Gastrocnemius medialis (tissue), 4 donors: ENCODE measurements around the gene MAP6D1. TPM values are rescaled to one million over a fixed set of nuclear protein-coding genes. Genes with fewer than 3 reads are reported as not detected.
A peak's percentile ranks its signal among the peaks of the same experiment; 100 is the strongest.

ENCODE experiments used
- ATAC-seq, 2 donors: fragments of 150-250 bp; one replicate each; pipeline ENCODE4 v1.9.1; 2016
- DNase-seq, 2 donors: peaks; one replicate each; pipeline ENCODE4 v3.0.0-alpha.2; 2019
- H3K27ac ChIP-seq, 4 donors: fragments of 200-600 bp; sonication (generic); 1 replicate in 1 of 4; 2 replicates in 3 of 4; pipeline ENCODE4 v1.5.1; 2016 to 2018; ENCODE audit warnings: mild to moderate bottlenecking in 2 of 4, moderate library complexity in 1 of 4
- H3K27me3 ChIP-seq, 3 donors: fragments of 200-600 bp; sonication (generic) in 2 of 3; 1 replicate in 1 of 3; 2 replicates in 2 of 3; pipeline versions ENCODE4 v1.5.1 to v1.6.0; 2016 to 2019; ENCODE audit warnings: mild to moderate bottlenecking in 1 of 3, moderate library complexity in 1 of 3
- H3K36me3 ChIP-seq, 2 donors: fragments of 200-600 bp; sonication (generic) in 1 of 2; one replicate each; pipeline ENCODE4 v1.5.1; 2017 to 2018
- H3K4me1 ChIP-seq, 2 donors: fragments of 200-600 bp; sonication (generic) in 1 of 2; one replicate each; pipeline ENCODE4 v1.5.1; 2016 to 2017; ENCODE audit warnings: mild to moderate bottlenecking in 2 of 2
- H3K4me3 ChIP-seq, 4 donors: fragments of 200-600 bp; sonication (generic) in 3 of 4; 1 replicate in 1 of 4; 2 replicates in 3 of 4; pipeline ENCODE4 v1.5.1; 2016 to 2019; ENCODE audit warnings: mild to moderate bottlenecking in 2 of 4
- H3K9me3 ChIP-seq, 3 donors: fragments of 200-600 bp; sonication (generic) in 2 of 3; 1 replicate in 1 of 3; 2 replicates in 2 of 3; pipeline ENCODE4 v1.5.1; 2016 to 2019
- POLR2A ChIP-seq, 2 donors: fragments of 450-650 bp; IDR thresholded peaks; one replicate each; pipeline ENCODE4 v1.6.1; 2017; ENCODE audit warnings: antibody characterized with exemption in 2 of 2, mild to moderate bottlenecking in 2 of 2, moderate library complexity in 2 of 2
- in situ Hi-C, 4 donors: fragments of 200-750 bp; cut with MboI; loops; one replicate each; pipeline versions ENCODE4 v1.15.0 to v1.8.0; 2017; ENCODE audit warnings: low sequenced_read_pairs in 4 of 4
- intact Hi-C: fragments of 100-400 bp; cut with DNase I; formaldehyde crosslinking; loops from one replicate; pipeline ENCODE4 v1.15.1; 2023; ENCODE audit warnings: low total_unique reads
- total RNA-seq, 4 donors: library from RNA; depleted of rRNA; stranded (reverse); fragments of >200 nt; gene quantifications; one replicate each; pipeline versions ENCODE4 v1.1.0 to v1.2.3, GENCODE V29; 2016
- TF ChIP-seq, protein P1 (sequence below), 5 experiments: fragments of 450-650 bp in 3 of 5; fragments of 200-600 bp in 2 of 5; sonication (generic) in 2 of 5; IDR thresholded peaks in 4 of 5; conservative IDR thresholded peaks in 1 of 5; 1 replicate in 4 of 5; 2 replicates in 1 of 5; pipeline ENCODE4 v1.5.1; 2016 to 2019; ENCODE audit warnings: antibody characterized with exemption in 5 of 5, mild to moderate bottlenecking in 3 of 5, moderate library complexity in 3 of 5

Gene MAP6D1
- total RNA-seq, 4 donors from 2014 or later: 2.5 to 13.8 (median 9.7) TPM

DNA sequence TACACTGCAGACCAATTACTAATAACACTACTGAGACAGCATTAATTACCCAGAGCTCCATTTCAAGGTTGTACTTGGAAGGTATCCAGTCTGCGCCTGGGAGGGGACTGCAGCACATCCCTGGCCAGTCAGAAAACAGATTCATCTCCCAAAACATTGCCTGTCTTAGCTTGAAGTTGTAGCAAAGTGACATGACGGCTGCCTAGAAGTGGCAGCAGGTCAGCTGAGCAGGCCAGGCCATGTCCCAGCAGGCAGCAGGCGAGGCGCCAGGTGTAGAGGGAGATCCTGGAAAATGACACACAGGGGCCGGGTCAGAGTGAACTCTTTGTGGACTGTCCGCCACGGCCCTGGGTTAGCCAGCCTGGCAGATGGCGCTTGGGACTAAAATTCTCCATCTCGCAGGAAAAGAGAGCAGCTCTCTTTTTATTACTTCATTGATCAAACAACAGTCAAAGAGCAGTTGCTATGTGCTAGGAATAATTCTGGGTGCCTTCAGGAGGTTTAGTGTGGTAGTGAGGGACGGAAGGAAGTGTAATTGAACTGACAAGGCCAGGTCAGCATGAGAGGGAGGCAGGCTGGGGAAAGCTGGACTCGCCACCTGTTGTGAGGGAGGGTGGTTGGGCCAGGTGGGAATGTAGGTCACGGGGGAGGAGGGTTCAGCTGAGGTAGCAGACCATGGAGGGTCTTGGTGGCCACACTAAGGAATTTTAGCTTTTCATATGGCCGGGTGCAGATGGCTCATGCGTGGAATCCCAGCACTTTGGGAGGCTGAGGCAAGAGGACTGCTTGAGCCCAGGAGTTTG lies 1.3 kb upstream of the MAP6D1 start:
- H3K4me3 ChIP-seq: no peak overlapping the region
- peak; percentile 22 to 71 for DNase-seq
- H3K27ac ChIP-seq: peak overlapping the region; percentile 60 to 75 (median 72)
- H3K4me1 ChIP-seq: peaks cover 23 to 29% of the 10 kb centered on the region in 2 donors
- H3K27me3 ChIP-seq: no peaks in the 10 kb centered on the region
- in situ Hi-C loops: no loop called here
- H3K9me3 ChIP-seq: no peaks in the 10 kb centered on the region
- no peak for TF ChIP-seq POLR2A (IDR thresholded peaks at IDR 0.05)
- TF ChIP-seq, protein P1, sequence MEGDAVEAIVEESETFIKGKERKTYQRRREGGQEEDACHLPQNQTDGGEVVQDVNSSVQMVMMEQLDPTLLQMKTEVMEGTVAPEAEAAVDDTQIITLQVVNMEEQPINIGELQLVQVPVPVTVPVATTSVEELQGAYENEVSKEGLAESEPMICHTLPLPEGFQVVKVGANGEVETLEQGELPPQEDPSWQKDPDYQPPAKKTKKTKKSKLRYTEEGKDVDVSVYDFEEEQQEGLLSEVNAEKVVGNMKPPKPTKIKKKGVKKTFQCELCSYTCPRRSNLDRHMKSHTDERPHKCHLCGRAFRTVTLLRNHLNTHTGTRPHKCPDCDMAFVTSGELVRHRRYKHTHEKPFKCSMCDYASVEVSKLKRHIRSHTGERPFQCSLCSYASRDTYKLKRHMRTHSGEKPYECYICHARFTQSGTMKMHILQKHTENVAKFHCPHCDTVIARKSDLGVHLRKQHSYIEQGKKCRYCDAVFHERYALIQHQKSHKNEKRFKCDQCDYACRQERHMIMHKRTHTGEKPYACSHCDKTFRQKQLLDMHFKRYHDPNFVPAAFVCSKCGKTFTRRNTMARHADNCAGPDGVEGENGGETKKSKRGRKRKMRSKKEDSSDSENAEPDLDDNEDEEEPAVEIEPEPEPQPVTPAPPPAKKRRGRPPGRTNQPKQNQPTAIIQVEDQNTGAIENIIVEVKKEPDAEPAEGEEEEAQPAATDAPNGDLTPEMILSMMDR (IDR thresholded peaks at IDR 0.05 in 4 of 5, conservative IDR thresholded peaks at IDR 0.05 in 1 of 5): no peak
- intact Hi-C loops: loop anchor here (1.0 kb wide), 1 partner anchor 58 kb away; the partner anchor contains the start of gene PARL
- ATAC-seq: peak; percentile 28 to 62
- peaks cover 0 to 14% of the 10 kb centered on the region in 2 donors for H3K36me3 ChIP-seq

DNA sequence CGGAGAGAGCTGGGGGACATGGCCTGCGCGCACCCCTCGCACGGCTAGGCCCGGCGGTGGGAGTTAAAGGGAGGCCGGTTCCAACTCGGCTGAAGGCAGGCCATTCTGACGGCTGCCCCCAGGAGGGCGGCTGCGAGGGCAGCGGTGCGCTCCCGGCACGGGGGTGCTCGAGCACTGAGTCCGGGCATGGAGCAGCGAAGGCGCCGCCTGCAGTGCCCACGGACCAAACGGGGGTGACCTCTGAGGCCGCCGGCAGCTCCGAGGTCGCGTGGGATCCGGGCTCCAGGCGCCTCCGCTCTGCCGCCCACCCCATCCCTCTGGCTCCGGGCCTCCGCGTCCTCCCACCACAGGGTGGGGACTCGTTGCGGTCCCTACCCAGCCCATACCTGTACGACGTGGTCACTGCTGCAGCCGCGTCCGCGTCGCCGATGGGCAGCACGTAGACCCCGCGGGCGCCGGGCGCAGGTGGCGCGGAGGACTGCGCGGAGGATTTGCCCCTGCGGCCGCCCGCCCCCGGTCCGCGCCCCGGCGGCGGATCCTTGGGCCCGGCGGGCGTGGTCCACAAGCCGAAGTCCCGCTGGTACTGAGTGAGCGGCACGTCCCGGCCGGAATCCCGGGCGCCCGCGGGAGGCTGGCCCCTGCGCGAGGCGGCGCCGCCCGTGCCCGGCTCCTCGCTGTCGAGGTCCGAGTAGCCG lies 469 bp downstream of the MAP6D1 start:
- Histone ChIP-seq H3K27me3 (no peaks in the 10 kb centered on the region), H3K4me3 (peak overlapping the region; percentile 52 to 71 (median 62)), H3K36me3 (peaks cover 0 to 4% of the 10 kb centered on the region in 2 donors), H3K9me3 (no peaks in the 10 kb centered on the region), H3K27ac (peak overlapping the region; percentile 57 to 69 (median 68)), H3K4me1 (peaks cover 23 to 29% of the 10 kb centered on the region in 2 donors)
- intact Hi-C loops: no loop called here
- in situ Hi-C loops: no loop called here
- DNase-seq (no peak), ATAC-seq (peak; percentile 25 to 35)
- TF ChIP-seq, protein P1 (IDR thresholded peaks at IDR 0.05 in 4 of 5, conservative IDR thresholded peaks at IDR 0.05 in 1 of 5): no peak
- TF ChIP-seq POLR2A (IDR thresholded peaks at IDR 0.05): no peak

DNA sequence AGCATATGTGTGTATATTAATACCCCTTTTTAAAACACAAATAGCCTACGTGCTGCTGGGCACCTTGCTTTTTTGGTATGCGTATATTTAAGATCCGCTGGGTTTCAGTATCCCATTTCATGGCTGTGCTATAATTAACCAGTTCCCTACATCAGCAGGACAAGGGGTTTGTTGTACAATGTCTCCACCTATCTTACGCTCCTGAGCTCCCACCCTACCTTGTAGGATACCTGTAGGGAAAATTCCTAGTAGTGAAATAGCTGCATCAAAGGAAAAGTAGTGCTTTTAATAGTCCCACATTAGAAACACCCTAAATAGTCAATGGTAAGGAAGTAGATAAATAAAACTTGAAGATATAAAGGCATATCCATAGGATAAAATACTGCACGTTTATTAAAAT lies 1.4 kb downstream of the MAP6D1 start:
- in situ Hi-C loops: no loop called here
- TF ChIP-seq, protein P1 (IDR thresholded peaks at IDR 0.05 in 4 of 5, conservative IDR thresholded peaks at IDR 0.05 in 1 of 5): peak in 1 of 5 experiments; percentile 12
- no peak for TF ChIP-seq POLR2A (IDR thresholded peaks at IDR 0.05)
- Histone ChIP-seq H3K4me1 (peaks cover 23 to 29% of the 10 kb centered on the region in 2 donors), H3K27me3 (no peaks in the 10 kb centered on the region), H3K4me3 (peak overlapping the region in 3 of 4 donors; percentile 52 to 71 (median 57)), H3K27ac (peak overlapping the region in 3 of 4 donors; percentile 57 to 69 (median 61)), H3K9me3 (no peaks in the 10 kb centered on the region), H3K36me3 (no peaks in the 10 kb centered on the region)
- DNase-seq (no peak), ATAC-seq (peak; percentile 35 to 37)
- intact Hi-C loops: no loop called here

DNA sequence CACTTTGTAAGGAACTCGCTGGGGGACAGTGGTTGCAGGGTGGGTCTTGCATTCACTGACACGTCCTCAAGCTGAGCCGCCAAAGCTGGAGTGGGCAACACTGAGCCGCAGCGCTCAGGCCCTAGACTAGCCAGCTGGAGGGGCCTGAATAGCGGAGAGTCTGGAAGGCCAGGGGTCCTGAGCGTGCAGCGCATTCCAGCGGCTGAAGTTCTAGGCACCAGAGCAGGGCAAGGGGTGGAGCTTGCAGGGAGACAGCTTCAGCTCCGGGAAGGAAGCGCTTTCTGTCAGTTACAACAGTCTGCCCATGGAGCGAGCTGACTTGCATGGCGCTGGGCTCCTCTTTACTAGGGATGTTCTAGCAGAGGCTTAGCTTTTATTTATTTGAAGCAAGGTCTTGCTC lies 2.7 kb downstream of the MAP6D1 start:
- intact Hi-C loops: no loop called here
- in situ Hi-C loops: no loop called here
- Histone ChIP-seq H3K27ac (no peak overlapping the region), H3K9me3 (no peaks in the 10 kb centered on the region), H3K27me3 (no peaks in the 10 kb centered on the region), H3K36me3 (no peaks in the 10 kb centered on the region), H3K4me1 (peaks cover 28 to 29% of the 10 kb centered on the region in 2 donors), H3K4me3 (no peak overlapping the region)
- TF ChIP-seq, protein P1 (IDR thresholded peaks at IDR 0.05 in 4 of 5, conservative IDR thresholded peaks at IDR 0.05 in 1 of 5): no peak
- no peak for DNase-seq
- no peak for ATAC-seq
